ENCODE data around the gene MAPKAPK3. TPM values are rescaled to one million over a fixed set of nuclear protein-coding genes. Genes with fewer than 3 reads are reported as not detected.

Gene MAPKAPK3
- total and polyA plus RNA-seq, 2 experiments from 2014 or later, result 33.2 to 72.1 TPM

GRCh38 chr3:50580683-50581458 is 36.1 kb upstream of the MAPKAPK3 start:
- H3K9me3 ChIP-seq (ENCODE audit: low read depth), result no peaks in the 10 kb centered on the region
- TF ChIP-seq EZH2 (IDR thresholded peaks at IDR 0.05; ENCODE audit: insufficient read depth, poor library complexity, severe bottlenecking) (no peak), EZH2phosphoT487 (IDR thresholded peaks at IDR 0.05; ENCODE audit: insufficient read depth, low read depth) (no peak)
- H3K4me3 ChIP-seq, result no peak overlapping the region
- DNase-seq, result no peak
- no peak overlapping the region for H3K27ac ChIP-seq
- in situ Hi-C loops (cut with MboI), result no loop called here
- no peak overlapping the region for H3K4me2 ChIP-seq (ENCODE audit: unreplicated experiment)
- no peaks in the 10 kb centered on the region for H3K9me2 ChIP-seq (ENCODE audit: insufficient read depth)
- H3K9ac ChIP-seq, result no peak overlapping the region
- no peaks in the 10 kb centered on the region for H3F3A ChIP-seq (ENCODE audit: insufficient read depth)
- H2AFZ ChIP-seq, result no peak overlapping the region
- peaks cover 4% of the 10 kb centered on the region; the same call in 1 of the 2 replicates for H3K4me1 ChIP-seq (ENCODE audit: insufficient read depth)
- H3K27me3 ChIP-seq (replicated peaks; ENCODE audit: insufficient read depth), result no peaks in the 10 kb centered on the region
- H3K79me2 ChIP-seq (ENCODE audit: insufficient read depth), result no peaks in the 10 kb centered on the region
- no peaks in the 10 kb centered on the region for H4K20me1 ChIP-seq (ENCODE audit: insufficient read depth)
- H3K36me3 ChIP-seq (ENCODE audit: low read depth), result no peaks in the 10 kb centered on the region
- WGBS, 2 experiments (ENCODE audit: low coverage in 1 of 2, low lambda C conversion rate in 2 of 2, missing lambda C conversion rate in 2 of 2), result 78 to 81% methylated on average over 9 of the region's 9 CpGs

GRCh38 chr3:50581459-50581842 is 35.5 kb upstream of the MAPKAPK3 start:
- TF ChIP-seq EZH2 (IDR thresholded peaks at IDR 0.05; ENCODE audit: insufficient read depth, poor library complexity, severe bottlenecking) (no peak), EZH2phosphoT487 (IDR thresholded peaks at IDR 0.05; ENCODE audit: insufficient read depth, low read depth) (no peak)
- Histone ChIP-seq H3K9me2 (ENCODE audit: insufficient read depth) (no peaks in the 10 kb centered on the region), H3K4me2 (ENCODE audit: unreplicated experiment) (no peak overlapping the region), H3K27ac (no peak overlapping the region), H3F3A (ENCODE audit: insufficient read depth) (no peaks in the 10 kb centered on the region), H3K9ac (no peak overlapping the region), H3K27me3 (replicated peaks; ENCODE audit: insufficient read depth) (no peaks in the 10 kb centered on the region), H3K36me3 (ENCODE audit: low read depth) (no peaks in the 10 kb centered on the region), H3K4me3 (no peak overlapping the region), H4K20me1 (ENCODE audit: insufficient read depth) (no peaks in the 10 kb centered on the region), H3K79me2 (ENCODE audit: insufficient read depth) (no peaks in the 10 kb centered on the region), H2AFZ (no peak overlapping the region), H3K9me3 (ENCODE audit: low read depth) (no peaks in the 10 kb centered on the region), H3K4me1 (ENCODE audit: insufficient read depth) (peaks cover 4% of the 10 kb centered on the region; the same call in 1 of the 2 replicates)
- peak; percentile 19 for DNase-seq
- WGBS, 2 experiments (ENCODE audit: low coverage in 1 of 2, low lambda C conversion rate in 2 of 2, missing lambda C conversion rate in 2 of 2), result 90 to 91% methylated on average over 2 of the region's 2 CpGs
- in situ Hi-C loops (cut with MboI), result no loop called here

- no peaks in the 10 kb centered on the region for H4K20me1 ChIP-seq (ENCODE audit: insufficient read depth)
- H3F3A ChIP-seq (ENCODE audit: insufficient read depth), result no peaks in the 10 kb centered on the region
- no peak overlapping the region for H3K4me3 ChIP-seq
- no peaks in the 10 kb centered on the region for H3K9me3 ChIP-seq (ENCODE audit: low read depth)
- no peak overlapping the region for H2AFZ ChIP-seq
- in situ Hi-C loops (cut with MboI), result no loop called here
- H3K27ac ChIP-seq, result no peak overlapping the region
- WGBS, 2 experiments (ENCODE audit: low coverage in 1 of 2, low lambda C conversion rate in 2 of 2, missing lambda C conversion rate in 2 of 2), result 39 to 46% methylated on average over 8 to 9 of the region's 9 CpGs
- no peak for DNase-seq
- H3K4me1 ChIP-seq (ENCODE audit: insufficient read depth), result peaks cover 6% of the 10 kb centered on the region
- no peak overlapping the region for H3K4me2 ChIP-seq (ENCODE audit: unreplicated experiment)
- no peak overlapping the region for H3K9ac ChIP-seq
- no peak for TF ChIP-seq EZH2phosphoT487 (IDR thresholded peaks at IDR 0.05; ENCODE audit: insufficient read depth, low read depth)
- no peak for TF ChIP-seq EZH2 (IDR thresholded peaks at IDR 0.05; ENCODE audit: insufficient read depth, poor library complexity, severe bottlenecking)
- no peaks in the 10 kb centered on the region for H3K9me2 ChIP-seq (ENCODE audit: insufficient read depth)
- H3K79me2 ChIP-seq (ENCODE audit: insufficient read depth), result no peaks in the 10 kb centered on the region
- H3K36me3 ChIP-seq (ENCODE audit: low read depth), result no peaks in the 10 kb centered on the region
- H3K27me3 ChIP-seq (replicated peaks; ENCODE audit: insufficient read depth), result no peaks in the 10 kb centered on the region
Measured at GRCh38 chr3:50582083-50582482, 34.9 kb upstream of the MAPKAPK3 start.

- Histone ChIP-seq H3K27ac (no peak overlapping the region), H3K27me3 (replicated peaks; ENCODE audit: insufficient read depth) (no peaks in the 10 kb centered on the region), H3K79me2 (ENCODE audit: insufficient read depth) (no peaks in the 10 kb centered on the region), H4K20me1 (ENCODE audit: insufficient read depth) (no peaks in the 10 kb centered on the region), H3K4me3 (no peak overlapping the region), H3K9me2 (ENCODE audit: insufficient read depth) (no peaks in the 10 kb centered on the region), H2AFZ (no peak overlapping the region), H3K4me2 (ENCODE audit: unreplicated experiment) (no peak overlapping the region), H3F3A (ENCODE audit: insufficient read depth) (no peaks in the 10 kb centered on the region), H3K36me3 (ENCODE audit: low read depth) (no peaks in the 10 kb centered on the region), H3K9ac (no peak overlapping the region), H3K4me1 (ENCODE audit: insufficient read depth) (peaks cover 14% of the 10 kb centered on the region), H3K9me3 (ENCODE audit: low read depth) (no peaks in the 10 kb centered on the region)
- TF ChIP-seq EZH2phosphoT487 (IDR thresholded peaks at IDR 0.05; ENCODE audit: insufficient read depth, low read depth) (no peak), EZH2 (IDR thresholded peaks at IDR 0.05; ENCODE audit: insufficient read depth, poor library complexity, severe bottlenecking) (no peak)
- DNase-seq, result no peak
- in situ Hi-C loops (cut with MboI), result no loop called here
- WGBS, 2 experiments (ENCODE audit: low coverage in 1 of 2, low lambda C conversion rate in 2 of 2, missing lambda C conversion rate in 2 of 2), result 50 to 61% methylated on average over 4 to 6 of the region's 6 CpGs
Measured at GRCh38 chr3:50583897-50584296, 33.1 kb upstream of the MAPKAPK3 start.

All from GM23248 (cell line).